Kidney epithelial cell (primary cell): ENCODE data around the gene LEPROT. TPM values are rescaled to one million over a fixed set of nuclear protein-coding genes. Genes with fewer than 3 reads are reported as not detected.

Experiments
- DNase-seq: peaks from one replicate; pipeline ENCODE4 v3.0.0-alpha.2; 2010; ENCODE audit warnings: low read depth
- H3K27me3 ChIP-seq: 2 replicates; pipeline ENCODE4 v1.6.0; 2011; ENCODE audit warnings: low read length; ENCODE audit not compliant: control insufficient read depth, insufficient read depth
- H3K36me3 ChIP-seq: 2 replicates; pipeline ENCODE4 v1.5.1; 2011; ENCODE audit warnings: low read length; ENCODE audit not compliant: control insufficient read depth, insufficient read depth
- H3K4me3 ChIP-seq: 2 replicates; pipeline ENCODE4 v1.5.1; 2011; ENCODE audit warnings: low read depth, mild to moderate bottlenecking, control low read depth, low read length
- total RNA-seq: library from RNA; depleted of rRNA; stranded (reverse); fragments of >200 nt; gene quantifications from 2 replicates; pipeline ENCODE4 v1.2.3, GENCODE V29; 2015
- TF ChIP-seq, protein P1 (sequence below): IDR thresholded peaks from 2 replicates; pipeline ENCODE4 v1.5.1; 2011; ENCODE audit warnings: mild to moderate bottlenecking, moderate library complexity, low read length, control low read depth, inconsistent platforms; ENCODE audit not compliant: insufficient read depth, poor library complexity, severe bottlenecking

The LEPROT gene
- total RNA-seq, 1 donor from 2014 or later, result 59.6 TPM

DNA sequence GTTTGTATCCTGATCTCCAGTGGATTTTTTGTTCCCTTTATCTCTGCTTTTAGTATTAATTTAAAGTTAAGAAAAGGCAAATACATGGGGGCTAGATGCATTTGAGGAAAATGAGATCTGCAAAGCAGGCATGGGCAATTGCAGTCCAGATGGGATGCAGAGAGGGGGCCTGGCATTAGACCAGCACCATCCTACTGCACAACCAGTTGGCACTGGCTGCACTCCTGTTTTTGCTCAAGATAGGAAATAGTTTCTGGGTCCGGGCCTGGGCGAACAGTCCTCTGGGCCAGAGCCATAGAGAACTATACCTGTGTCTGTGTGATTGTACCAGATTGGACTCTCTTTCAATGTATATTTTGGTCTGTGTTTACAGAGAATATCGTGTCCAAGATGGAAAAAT is 34.0 kb upstream of the LEPROT start:
- H3K4me3 ChIP-seq, result no peak overlapping the region
- no peaks in the 10 kb centered on the region for H3K27me3 ChIP-seq
- H3K36me3 ChIP-seq, result no peaks in the 10 kb centered on the region
- TF ChIP-seq, protein P1, sequence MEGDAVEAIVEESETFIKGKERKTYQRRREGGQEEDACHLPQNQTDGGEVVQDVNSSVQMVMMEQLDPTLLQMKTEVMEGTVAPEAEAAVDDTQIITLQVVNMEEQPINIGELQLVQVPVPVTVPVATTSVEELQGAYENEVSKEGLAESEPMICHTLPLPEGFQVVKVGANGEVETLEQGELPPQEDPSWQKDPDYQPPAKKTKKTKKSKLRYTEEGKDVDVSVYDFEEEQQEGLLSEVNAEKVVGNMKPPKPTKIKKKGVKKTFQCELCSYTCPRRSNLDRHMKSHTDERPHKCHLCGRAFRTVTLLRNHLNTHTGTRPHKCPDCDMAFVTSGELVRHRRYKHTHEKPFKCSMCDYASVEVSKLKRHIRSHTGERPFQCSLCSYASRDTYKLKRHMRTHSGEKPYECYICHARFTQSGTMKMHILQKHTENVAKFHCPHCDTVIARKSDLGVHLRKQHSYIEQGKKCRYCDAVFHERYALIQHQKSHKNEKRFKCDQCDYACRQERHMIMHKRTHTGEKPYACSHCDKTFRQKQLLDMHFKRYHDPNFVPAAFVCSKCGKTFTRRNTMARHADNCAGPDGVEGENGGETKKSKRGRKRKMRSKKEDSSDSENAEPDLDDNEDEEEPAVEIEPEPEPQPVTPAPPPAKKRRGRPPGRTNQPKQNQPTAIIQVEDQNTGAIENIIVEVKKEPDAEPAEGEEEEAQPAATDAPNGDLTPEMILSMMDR, result no peak
- no peak for DNase-seq

DNA sequence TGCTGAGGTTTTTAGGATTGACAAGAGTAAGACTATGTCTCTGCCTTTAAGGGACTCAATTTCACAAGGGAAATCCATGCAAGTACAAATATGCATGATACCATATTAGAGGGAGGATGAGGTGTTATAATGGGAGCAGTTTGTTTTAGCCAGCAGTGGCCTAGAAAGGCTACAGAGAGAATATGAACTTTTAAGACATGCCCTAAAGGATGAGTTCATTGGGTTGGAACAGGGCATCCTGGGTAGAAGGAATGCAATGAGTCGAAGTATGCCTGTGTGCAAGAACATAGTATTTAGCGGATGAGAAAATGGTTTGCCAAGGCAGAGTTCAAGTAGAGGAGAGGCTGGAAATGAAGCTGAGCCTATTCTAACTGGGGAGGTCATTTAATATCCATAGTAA is 32.6 kb upstream of the LEPROT start:
- DNase-seq, result no peak
- Histone ChIP-seq H3K36me3 (no peaks in the 10 kb centered on the region), H3K4me3 (no peak overlapping the region), H3K27me3 (no peaks in the 10 kb centered on the region)
- TF ChIP-seq, protein P1, result no peak

DNA sequence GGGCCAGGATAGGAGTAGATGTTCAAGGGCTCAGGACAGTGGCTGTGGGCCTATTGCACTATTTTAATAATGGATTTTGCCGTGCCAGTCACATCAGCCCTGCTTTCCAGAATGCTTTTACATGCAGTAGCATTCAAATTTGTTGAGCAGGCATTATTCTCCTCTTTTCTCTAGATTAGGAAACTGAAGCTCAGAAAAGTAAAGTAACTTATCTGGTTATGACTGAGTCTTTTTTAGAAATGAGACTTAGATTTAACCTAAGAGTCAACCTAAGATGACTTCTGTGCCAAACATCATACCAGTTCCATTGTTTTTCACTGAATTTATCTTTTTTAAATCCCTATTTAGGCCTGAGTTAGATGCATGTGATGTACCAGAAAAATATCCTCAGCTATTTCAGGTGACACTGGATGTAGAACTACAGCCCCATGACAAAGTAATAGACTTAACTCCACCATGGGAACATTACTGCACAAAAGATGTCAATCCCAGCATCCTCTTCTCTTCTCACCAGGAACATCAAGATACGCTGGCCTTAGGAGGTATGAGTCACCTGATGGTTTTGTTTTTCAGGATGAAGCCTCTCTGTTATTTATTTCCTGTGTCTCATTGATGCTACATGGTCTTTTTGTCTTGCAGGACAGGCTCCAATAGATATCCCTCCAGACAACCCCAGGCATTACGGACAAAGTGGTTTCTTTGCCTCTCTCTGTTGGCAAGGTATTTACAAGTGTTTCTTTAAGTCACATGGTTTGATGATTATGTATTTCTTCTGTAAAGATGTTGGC is 31.4 kb upstream of the LEPROT start:
- DNase-seq, result no peak
- TF ChIP-seq, protein P1, result no peak
- no peaks in the 10 kb centered on the region for H3K36me3 ChIP-seq
- no peak overlapping the region for H3K4me3 ChIP-seq
- no peaks in the 10 kb centered on the region for H3K27me3 ChIP-seq

DNA sequence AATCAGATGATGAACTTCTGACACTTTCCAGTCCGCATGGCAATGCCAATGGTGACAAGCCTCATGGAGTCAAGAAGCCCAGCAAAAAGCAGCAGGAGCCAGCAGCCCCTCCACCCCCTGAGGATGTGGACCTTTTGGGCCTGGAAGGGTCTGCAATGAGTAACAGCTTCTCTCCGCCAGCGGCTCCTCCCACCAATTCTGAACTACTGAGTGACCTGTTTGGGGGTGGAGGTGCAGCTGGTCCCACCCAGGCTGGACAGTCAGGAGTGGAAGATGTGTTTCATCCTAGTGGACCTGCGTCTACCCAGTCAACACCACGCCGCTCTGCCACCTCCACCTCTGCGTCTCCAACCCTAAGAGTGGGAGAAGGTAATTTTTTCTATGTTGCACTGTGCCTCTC is 28.0 kb upstream of the LEPROT start:
- no peak overlapping the region for H3K4me3 ChIP-seq

DNA sequence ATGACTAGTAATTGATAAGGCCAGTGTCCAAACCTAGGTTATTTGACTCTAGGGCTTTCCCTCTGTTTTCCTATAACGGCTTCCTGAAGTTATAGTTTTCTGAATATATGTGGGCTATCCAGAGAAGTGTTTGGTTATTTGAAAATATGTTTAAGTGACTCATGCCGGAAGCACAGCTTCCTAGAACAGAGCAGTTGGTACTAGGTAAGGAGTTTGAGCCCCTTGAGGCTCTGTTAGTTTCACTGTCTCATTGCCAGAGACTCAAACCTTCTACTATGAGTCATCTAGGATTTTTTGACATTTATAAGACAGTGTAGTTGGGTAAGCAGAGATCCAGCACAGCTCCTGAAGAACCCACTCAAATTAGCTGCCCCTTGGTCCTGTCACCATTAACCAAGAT is 27.1 kb upstream of the LEPROT start:
- TF ChIP-seq, protein P1, result no peak
- H3K4me3 ChIP-seq, result no peak overlapping the region
- no peak for DNase-seq
- no peaks in the 10 kb centered on the region for H3K36me3 ChIP-seq
- no peaks in the 10 kb centered on the region for H3K27me3 ChIP-seq

More for the DNA sequence above, 28.0 kb upstream of the LEPROT start:
- Histone ChIP-seq H3K27me3 (no peaks in the 10 kb centered on the region), H3K36me3 (no peaks in the 10 kb centered on the region)
- TF ChIP-seq, protein P1, result no peak
- DNase-seq, result no peak

DNA sequence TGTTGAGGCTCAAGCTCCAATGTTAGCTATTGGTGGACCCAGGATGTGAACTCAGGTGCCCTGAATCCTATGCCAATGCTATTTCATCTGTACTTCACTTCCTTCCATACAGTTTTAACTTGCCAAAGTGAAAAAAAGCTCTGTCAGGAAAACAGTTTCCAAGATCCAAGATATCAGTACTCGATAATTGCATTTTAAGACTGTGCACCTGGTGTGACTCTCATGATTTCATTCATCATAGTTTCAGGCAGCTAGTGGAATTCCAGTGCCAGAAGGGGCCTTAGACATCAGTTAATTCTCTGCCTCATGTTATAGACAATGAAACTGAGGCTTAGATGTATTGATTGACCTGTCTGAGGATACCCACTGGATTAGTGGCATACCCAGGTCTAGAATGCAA is 26.5 kb upstream of the LEPROT start:
- no peaks in the 10 kb centered on the region for H3K36me3 ChIP-seq
- no peak overlapping the region for H3K4me3 ChIP-seq
- no peak for DNase-seq
- TF ChIP-seq, protein P1, result no peak
- H3K27me3 ChIP-seq, result no peaks in the 10 kb centered on the region
